ENCODE results near the gene SLC5A2.
A peak's percentile ranks its signal among the peaks of the same experiment; 100 is the strongest.
"Not testable (repeated sequence)": the region's sequence is repeated elsewhere in the genome, so short reads cannot be mapped to it uniquely, and the experiment has no call there.

Gene SLC5A2

GRCh38 chr16:31440516-31441184 is 42.3 kb upstream of the SLC5A2 start:
- no peak for TF ChIP-seq CTCF (IDR thresholded peaks at IDR 0.05; ENCODE audit: borderline replicate concordance, control extremely low read depth, extremely low read depth, insufficient read depth, missing control alignments)
- in situ Hi-C loops (cut with MboI; ENCODE audit: low sequenced_read_pairs, unreplicated experiment), result loop anchor here (25.0 kb wide), 1 partner anchor 453 kb away; the partner anchor contains the start of gene HSD3B7
- DNase-seq (ENCODE audit: low spot score), result no peak

- in situ Hi-C loops (cut with MboI; ENCODE audit: low sequenced_read_pairs, unreplicated experiment), result loop anchor here (25.0 kb wide), 1 partner anchor 455 kb away; the partner anchor contains the start of gene HSD3B7
- DNase-seq (ENCODE audit: low spot score), result no peak
- TF ChIP-seq CTCF (IDR thresholded peaks at IDR 0.05; ENCODE audit: borderline replicate concordance, control extremely low read depth, extremely low read depth, insufficient read depth, missing control alignments), result no peak
These were observed 41.0 kb upstream of the SLC5A2 start for GRCh38 chr16:31441956-31442355.

- not testable (repeated sequence) for DNase-seq (ENCODE audit: low spot score)
- in situ Hi-C loops (cut with MboI; ENCODE audit: low sequenced_read_pairs, unreplicated experiment), result loop anchor here (25.0 kb wide), 1 partner anchor 459 kb away; the partner anchor contains the start of gene HSD3B7
These were observed 37.0 kb upstream of the SLC5A2 start for GRCh38 chr16:31445931-31446330.

- in situ Hi-C loops (cut with MboI; ENCODE audit: low sequenced_read_pairs, unreplicated experiment), result loop anchor here (10.0 kb wide), 1 partner anchor 414 kb away; no protein-coding TSS in a partner anchor
- no peak for TF ChIP-seq CTCF (IDR thresholded peaks at IDR 0.05; ENCODE audit: borderline replicate concordance, control extremely low read depth, extremely low read depth, insufficient read depth, missing control alignments)
- DNase-seq (ENCODE audit: low spot score), result no peak
These were observed 31.7 kb upstream of the SLC5A2 start for GRCh38 chr16:31451201-31451600.

- TF ChIP-seq CTCF (IDR thresholded peaks at IDR 0.05; ENCODE audit: borderline replicate concordance, control extremely low read depth, extremely low read depth, insufficient read depth, missing control alignments), result peak; percentile 31
- in situ Hi-C loops (cut with MboI; ENCODE audit: low sequenced_read_pairs, unreplicated experiment), result loop anchor here (10.0 kb wide), 1 partner anchor 413 kb away; no protein-coding TSS in a partner anchor
- DNase-seq (ENCODE audit: low spot score), result no peak
These were observed 31.1 kb upstream of the SLC5A2 start for GRCh38 chr16:31451681-31452351.

- no peak for DNase-seq (ENCODE audit: low spot score)
These were observed 30.3 kb upstream of the SLC5A2 start for GRCh38 chr16:31452631-31453106.

More at GRCh38 chr16:31452631-31453106, 30.3 kb upstream of the SLC5A2 start:
- in situ Hi-C loops (cut with MboI; ENCODE audit: low sequenced_read_pairs, unreplicated experiment), result loop anchor here (10.0 kb wide), 1 partner anchor 412 kb away; no protein-coding TSS in a partner anchor
- no peak for TF ChIP-seq CTCF (IDR thresholded peaks at IDR 0.05; ENCODE audit: borderline replicate concordance, control extremely low read depth, extremely low read depth, insufficient read depth, missing control alignments)

Measured in GM13976 (cell line).